Measurements from ENCODE around the gene CCDC8.

DNA sequence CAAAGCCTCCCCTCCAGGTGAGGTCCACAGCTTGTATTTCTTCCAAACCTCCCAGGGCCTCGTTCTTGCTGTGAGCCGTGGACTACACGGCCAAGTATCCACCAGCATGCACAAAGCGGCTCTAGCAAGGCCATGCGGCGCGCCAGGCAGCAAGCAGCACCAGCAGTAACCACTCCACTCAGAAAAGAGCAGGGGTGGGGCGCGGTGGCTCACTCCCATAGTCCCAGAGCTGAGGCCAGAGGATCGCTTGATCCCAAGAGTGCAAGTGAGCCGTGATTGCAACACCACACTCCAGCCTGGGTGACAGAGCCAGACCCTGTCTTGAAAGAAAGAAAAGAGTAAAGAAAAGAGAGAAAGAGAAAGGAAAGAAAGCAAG lies 4.7 kb downstream of the CCDC8 start:
- TF ChIP-seq YY1 (IDR thresholded peaks at IDR 0.05; ENCODE audit: insufficient read depth, insufficient read length) (no peak), ZNF274 (IDR thresholded peaks at IDR 0.05; ENCODE audit: low read depth, low read length) (no peak), SUZ12 (IDR thresholded peaks at IDR 0.05; ENCODE audit: extremely low read depth, insufficient read depth, insufficient read length) (no peak)
